Measurements from ENCODE around the gene RASAL2.
"Not testable (repeated sequence)": the region's sequence is repeated elsewhere in the genome, so short reads cannot be mapped to it uniquely, and the experiment has no call there.

Gene RASAL2

DNA sequence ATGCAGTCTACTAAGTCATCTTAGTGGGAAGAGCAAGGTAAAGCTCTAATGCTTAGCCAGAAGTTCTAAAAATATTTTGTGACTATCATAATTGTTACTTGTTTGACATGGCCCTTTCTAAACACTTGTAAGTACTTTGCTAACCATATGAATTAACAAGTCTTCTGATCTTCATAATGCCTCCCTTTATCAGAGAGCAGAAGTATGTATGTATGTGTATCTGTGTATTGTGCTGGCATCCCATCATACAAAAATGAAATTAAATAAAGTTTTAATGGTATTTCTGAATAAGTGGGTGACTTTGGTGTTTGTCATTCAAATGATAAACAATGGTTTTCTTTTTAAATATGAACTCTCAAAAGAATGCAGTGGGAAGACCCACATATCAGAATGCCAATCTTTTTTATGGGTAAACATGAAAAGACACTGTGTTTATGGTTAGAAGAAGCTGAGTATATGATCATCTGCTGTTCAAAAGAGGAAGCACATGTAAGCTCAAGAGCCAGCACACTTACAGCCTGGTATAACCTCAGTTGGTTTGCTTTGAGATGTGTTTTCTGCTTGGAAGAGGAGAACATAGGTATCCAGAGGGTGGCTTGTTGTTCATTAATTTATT lies 243.3 kb downstream of the RASAL2 start:
- no peak overlapping the region for H3K9ac ChIP-seq (ENCODE audit: insufficient read length)
- H3K4me3 ChIP-seq = no peak overlapping the region
- no peaks in the 10 kb centered on the region for H3K9me3 ChIP-seq (ENCODE audit: low read depth, low read length)
- TF ChIP-seq EZH2 (IDR thresholded peaks at IDR 0.05) = no peak
- no peak for TF ChIP-seq POLR2AphosphoS5 (IDR thresholded peaks at IDR 0.05; ENCODE audit: borderline replicate concordance, low read depth, low read length)
- TF ChIP-seq FOXP2 (optimal IDR thresholded peaks at IDR 0.05; ENCODE audit: control extremely low read depth, extremely low read length, insufficient read depth) = no peak
- H3K27ac ChIP-seq = no peak overlapping the region
- H3K36me3 ChIP-seq (ENCODE audit: insufficient read depth, low read length) = no peaks in the 10 kb centered on the region
- DNase-seq (ENCODE audit: low read depth, low spot score) = no peak

DNA sequence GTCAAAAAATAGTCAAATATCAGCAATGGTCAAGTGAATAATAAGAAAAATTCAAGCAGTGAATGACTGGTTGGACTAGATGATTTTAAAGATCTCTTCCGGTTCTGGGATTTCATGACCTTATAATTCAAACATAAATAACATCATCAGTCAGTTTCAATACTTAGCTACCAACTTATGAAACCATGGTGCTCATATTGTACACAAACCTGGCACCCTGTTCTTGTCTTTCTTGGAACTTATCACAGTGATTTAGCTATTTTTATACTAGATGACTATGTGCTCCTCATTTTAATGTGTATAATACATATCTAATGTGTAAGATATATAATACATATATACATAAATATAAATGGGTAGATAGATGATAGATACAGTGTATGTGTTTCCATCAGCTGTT lies 245.9 kb downstream of the RASAL2 start:
- TF ChIP-seq FOXP2 (optimal IDR thresholded peaks at IDR 0.05; ENCODE audit: control extremely low read depth, extremely low read length, insufficient read depth) = no peak
- TF ChIP-seq EZH2 (IDR thresholded peaks at IDR 0.05) = no peak
- no peak for TF ChIP-seq POLR2AphosphoS5 (IDR thresholded peaks at IDR 0.05; ENCODE audit: borderline replicate concordance, low read depth, low read length)
- Histone ChIP-seq H3K9ac (ENCODE audit: insufficient read length) (no peak overlapping the region), H3K9me3 (ENCODE audit: low read depth, low read length) (no peaks in the 10 kb centered on the region), H3K27ac (no peak overlapping the region), H3K4me3 (no peak overlapping the region), H3K36me3 (ENCODE audit: insufficient read depth, low read length) (no peaks in the 10 kb centered on the region)
- no peak for DNase-seq (ENCODE audit: low read depth, low spot score)

DNA sequence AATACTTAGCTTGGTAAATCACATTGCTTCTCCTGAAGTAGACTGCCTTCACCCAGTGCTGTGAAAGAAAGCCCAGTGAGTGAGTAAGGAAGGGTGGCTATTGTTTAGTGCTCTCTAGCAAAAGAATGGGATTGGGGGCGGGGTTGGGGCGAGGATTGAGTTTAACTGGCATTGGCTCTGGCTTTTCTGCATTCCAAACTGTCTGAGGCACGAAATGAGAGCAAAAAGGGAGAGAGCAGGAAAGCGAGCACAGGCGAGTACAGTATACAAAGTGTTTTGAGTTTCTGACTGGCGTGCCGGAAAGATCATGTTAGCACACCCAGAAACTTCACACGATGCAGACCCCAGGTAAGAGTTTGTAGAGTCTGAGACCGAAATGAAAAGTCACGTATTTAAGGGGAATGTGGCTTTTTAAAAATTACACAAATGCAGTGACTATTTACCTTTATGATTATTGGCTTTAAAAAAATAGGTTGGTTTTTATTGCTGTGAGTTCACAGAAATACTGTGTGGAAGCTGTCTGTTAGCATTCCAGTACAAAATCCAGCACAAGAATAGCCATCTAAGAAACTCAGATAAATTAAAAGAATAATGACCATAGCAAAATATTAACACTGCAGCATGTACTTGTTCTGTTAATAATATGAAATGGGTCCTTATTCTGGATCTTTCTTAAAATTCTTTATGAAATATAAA lies 247.5 kb downstream of the RASAL2 start:
- TF ChIP-seq POLR2AphosphoS5 (IDR thresholded peaks at IDR 0.05; ENCODE audit: borderline replicate concordance, low read depth, low read length) = no peak
- no peak for TF ChIP-seq EZH2 (IDR thresholded peaks at IDR 0.05)
- TF ChIP-seq FOXP2 (optimal IDR thresholded peaks at IDR 0.05; ENCODE audit: control extremely low read depth, extremely low read length, insufficient read depth) = no peak
- H3K27ac ChIP-seq = no peak overlapping the region
- H3K36me3 ChIP-seq (ENCODE audit: insufficient read depth, low read length) = no peaks in the 10 kb centered on the region
- DNase-seq (ENCODE audit: low read depth, low spot score) = no peak
- no peak overlapping the region for H3K4me3 ChIP-seq
- H3K9me3 ChIP-seq (ENCODE audit: low read depth, low read length) = no peaks in the 10 kb centered on the region
- no peak overlapping the region for H3K9ac ChIP-seq (ENCODE audit: insufficient read length)

DNA sequence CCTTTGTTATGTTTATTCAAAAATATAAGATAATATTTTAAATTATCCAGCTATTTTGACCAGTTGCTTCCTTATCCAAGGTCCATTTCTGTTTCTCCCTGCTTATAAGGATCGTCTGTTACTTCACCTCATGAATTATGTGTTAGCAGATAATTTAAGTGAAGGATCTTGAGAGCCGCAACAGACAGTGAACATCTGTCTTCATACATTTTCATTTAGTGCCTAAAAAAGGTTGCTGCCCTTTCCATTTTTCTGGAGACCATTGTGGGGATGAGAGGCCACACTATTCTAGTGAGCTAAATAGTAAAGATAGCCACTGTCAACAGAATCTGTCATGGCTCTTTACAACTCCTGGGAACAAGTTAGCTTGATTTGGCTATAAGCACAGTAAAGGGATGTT lies 248.8 kb downstream of the RASAL2 start:
- Histone ChIP-seq H3K36me3 (ENCODE audit: insufficient read depth, low read length) (no peaks in the 10 kb centered on the region), H3K27ac (no peak overlapping the region), H3K9ac (ENCODE audit: insufficient read length) (no peak overlapping the region), H3K4me3 (no peak overlapping the region), H3K9me3 (ENCODE audit: low read depth, low read length) (no peaks in the 10 kb centered on the region)
- TF ChIP-seq POLR2AphosphoS5 (IDR thresholded peaks at IDR 0.05; ENCODE audit: borderline replicate concordance, low read depth, low read length) = no peak
- TF ChIP-seq EZH2 (IDR thresholded peaks at IDR 0.05) = no peak
- TF ChIP-seq FOXP2 (optimal IDR thresholded peaks at IDR 0.05; ENCODE audit: control extremely low read depth, extremely low read length, insufficient read depth) = no peak
- no peak for DNase-seq (ENCODE audit: low read depth, low spot score)

DNA sequence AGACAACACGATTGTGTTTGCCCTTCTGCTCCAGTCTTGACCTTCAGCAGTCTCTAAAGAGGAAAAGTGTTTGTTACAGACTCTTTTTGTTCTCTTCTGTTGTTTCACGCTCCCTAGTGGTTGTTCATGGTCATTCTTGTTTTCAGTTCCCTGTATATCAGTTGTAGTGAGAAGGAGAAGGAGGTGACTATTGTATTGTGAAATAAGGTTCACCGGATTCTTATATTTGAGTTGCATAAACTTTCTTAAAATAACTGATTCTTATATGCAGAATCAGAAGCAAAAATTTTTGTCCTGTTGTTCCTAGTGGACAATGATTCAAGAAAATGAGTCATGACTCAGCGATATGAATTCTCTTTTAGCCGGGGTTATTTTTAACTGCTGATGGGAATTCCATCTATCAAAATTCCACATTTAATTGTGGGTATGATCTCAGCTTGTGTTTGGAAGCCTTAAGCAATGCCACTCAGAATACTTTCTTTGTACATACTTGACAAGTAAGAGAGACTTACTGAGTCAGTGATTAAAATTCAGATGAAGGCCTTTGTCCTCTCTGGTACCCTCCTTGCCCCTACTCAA lies 250.7 kb downstream of the RASAL2 start:
- DNase-seq (ENCODE audit: low read depth, low spot score) = no peak
- no peak overlapping the region for H3K4me3 ChIP-seq
- no peaks in the 10 kb centered on the region for H3K36me3 ChIP-seq (ENCODE audit: insufficient read depth, low read length)
- H3K9me3 ChIP-seq (ENCODE audit: low read depth, low read length) = no peaks in the 10 kb centered on the region
- H3K27ac ChIP-seq = no peak overlapping the region
- TF ChIP-seq FOXP2 (optimal IDR thresholded peaks at IDR 0.05; ENCODE audit: control extremely low read depth, extremely low read length, insufficient read depth) (no peak), POLR2AphosphoS5 (IDR thresholded peaks at IDR 0.05; ENCODE audit: borderline replicate concordance, low read depth, low read length) (no peak), EZH2 (IDR thresholded peaks at IDR 0.05) (no peak)
- no peak overlapping the region for H3K9ac ChIP-seq (ENCODE audit: insufficient read length)

DNA sequence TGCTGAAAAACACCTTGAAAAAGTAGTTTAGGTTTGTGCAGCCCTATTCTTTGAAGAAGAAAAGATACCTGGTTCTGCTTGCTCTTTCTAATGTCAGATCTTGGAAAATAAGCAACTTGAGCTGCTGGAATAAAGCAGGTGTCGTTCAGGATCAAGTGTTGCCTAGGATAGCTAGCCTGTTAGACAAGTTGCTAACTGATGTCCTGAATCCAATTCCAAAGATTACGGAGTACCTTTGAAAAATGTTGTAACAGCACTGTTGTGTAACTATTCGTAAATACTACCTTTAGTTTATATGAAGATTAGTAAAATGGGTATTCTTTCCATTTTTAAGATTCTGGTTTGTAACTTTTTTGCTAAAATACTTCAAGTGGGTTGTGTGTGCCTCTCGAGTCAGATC lies 251.3 kb downstream of the RASAL2 start:
- no peak for TF ChIP-seq POLR2AphosphoS5 (IDR thresholded peaks at IDR 0.05; ENCODE audit: borderline replicate concordance, low read depth, low read length)
- Histone ChIP-seq H3K9ac (ENCODE audit: insufficient read length) (no peak overlapping the region), H3K4me3 (no peak overlapping the region), H3K27ac (no peak overlapping the region), H3K36me3 (ENCODE audit: insufficient read depth, low read length) (no peaks in the 10 kb centered on the region), H3K9me3 (ENCODE audit: low read depth, low read length) (no peaks in the 10 kb centered on the region)
- DNase-seq (ENCODE audit: low read depth, low spot score) = no peak

DNA sequence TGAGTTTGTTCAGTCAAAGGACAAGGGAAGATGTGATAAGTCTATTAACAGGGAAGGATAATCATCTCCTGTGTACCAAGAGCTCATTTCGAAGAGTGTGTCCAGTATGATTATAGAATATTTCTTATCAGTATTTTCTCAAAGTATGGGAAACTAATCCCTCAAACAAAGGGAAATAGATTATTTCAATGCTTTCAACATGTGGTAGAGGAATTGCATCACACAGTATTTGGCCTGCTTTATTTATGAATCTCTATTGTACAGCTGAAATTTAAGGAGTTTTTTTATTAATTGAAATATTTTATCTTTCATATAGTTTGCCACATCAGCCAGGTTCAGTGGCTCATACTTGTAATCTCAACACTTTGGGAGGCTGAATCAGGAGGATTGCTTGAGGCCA lies 251.9 kb downstream of the RASAL2 start:
- DNase-seq (ENCODE audit: low read depth, low spot score) = no peak
- H3K9me3 ChIP-seq (ENCODE audit: low read depth, low read length) = no peaks in the 10 kb centered on the region
- H3K36me3 ChIP-seq (ENCODE audit: insufficient read depth, low read length) = no peaks in the 10 kb centered on the region
- TF ChIP-seq POLR2AphosphoS5 (IDR thresholded peaks at IDR 0.05; ENCODE audit: borderline replicate concordance, low read depth, low read length) (no peak), EZH2 (IDR thresholded peaks at IDR 0.05) (no peak), FOXP2 (optimal IDR thresholded peaks at IDR 0.05; ENCODE audit: control extremely low read depth, extremely low read length, insufficient read depth) (no peak)
- no peak overlapping the region for H3K27ac ChIP-seq
- H3K4me3 ChIP-seq = no peak overlapping the region
- H3K9ac ChIP-seq (ENCODE audit: insufficient read length) = no peak overlapping the region

DNA sequence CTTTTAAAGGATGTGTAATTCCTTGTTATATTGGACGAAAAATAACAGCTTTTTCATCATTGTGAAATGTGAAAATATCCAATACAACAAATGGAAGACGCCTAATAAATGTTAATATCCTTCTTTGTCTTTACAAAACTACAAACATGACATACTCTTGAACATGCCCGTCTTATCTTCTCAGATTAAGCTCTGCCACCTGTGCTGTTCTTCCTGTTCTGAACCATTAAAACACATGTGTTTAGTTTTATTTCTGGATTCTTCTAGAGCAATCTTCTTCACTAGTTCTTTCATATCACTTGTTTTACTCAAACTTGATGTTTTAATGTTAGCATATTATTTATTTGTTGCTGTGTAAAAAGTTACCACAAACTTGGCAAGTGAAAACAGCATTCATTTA lies 255.9 kb downstream of the RASAL2 start:
- Histone ChIP-seq H3K9ac (ENCODE audit: insufficient read length) (no peak overlapping the region), H3K36me3 (ENCODE audit: insufficient read depth, low read length) (no peaks in the 10 kb centered on the region), H3K4me3 (no peak overlapping the region), H3K27ac (no peak overlapping the region), H3K9me3 (ENCODE audit: low read depth, low read length) (no peaks in the 10 kb centered on the region)
- no peak for DNase-seq (ENCODE audit: low read depth, low spot score)
- TF ChIP-seq EZH2 (IDR thresholded peaks at IDR 0.05) (no peak), FOXP2 (optimal IDR thresholded peaks at IDR 0.05; ENCODE audit: control extremely low read depth, extremely low read length, insufficient read depth) (no peak), POLR2AphosphoS5 (IDR thresholded peaks at IDR 0.05; ENCODE audit: borderline replicate concordance, low read depth, low read length) (no peak)

DNA sequence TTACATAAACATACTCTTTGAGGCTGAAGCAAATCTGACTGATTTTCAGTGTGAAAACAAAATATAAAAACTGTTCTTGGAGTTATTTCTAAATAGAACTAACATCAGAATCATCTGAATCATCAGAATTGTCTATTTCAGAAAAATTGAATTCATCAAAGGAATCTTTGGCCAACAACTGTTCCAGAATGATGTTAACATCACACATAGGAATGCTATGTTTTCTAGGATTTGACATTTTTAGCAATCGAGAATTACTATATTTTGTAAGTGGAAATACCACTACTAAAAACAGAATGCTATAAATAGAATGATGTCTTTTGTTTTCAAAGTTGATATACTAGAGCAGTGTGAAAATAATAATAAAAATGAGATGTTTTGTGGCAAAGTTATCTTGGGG lies 258.0 kb downstream of the RASAL2 start:
- H3K9ac ChIP-seq (ENCODE audit: insufficient read length); H3K27ac ChIP-seq; H3K36me3 ChIP-seq (ENCODE audit: insufficient read depth, low read length); DNase-seq (ENCODE audit: low read depth, low spot score); H3K4me3 ChIP-seq; H3K9me3 ChIP-seq (ENCODE audit: low read depth, low read length): not testable (repeated sequence)
